Hematopoietic multipotent progenitor cell treated with erythropoietin and hydrocortisone succinate and interleukin-3 and kit ligand, for 17 days (in vitro differentiated cells): ENCODE measurements around the gene SRRM3.
"Not testable (repeated sequence)": the region's sequence is repeated elsewhere in the genome, so short reads cannot be mapped to it uniquely, and the experiment has no call there.

Experiments
- DNase-seq: peaks from one replicate; pipeline ENCODE4 v3.0.0-alpha.2; 2015; ENCODE audit warnings: low spot score

SRRM3 gene

DNA sequence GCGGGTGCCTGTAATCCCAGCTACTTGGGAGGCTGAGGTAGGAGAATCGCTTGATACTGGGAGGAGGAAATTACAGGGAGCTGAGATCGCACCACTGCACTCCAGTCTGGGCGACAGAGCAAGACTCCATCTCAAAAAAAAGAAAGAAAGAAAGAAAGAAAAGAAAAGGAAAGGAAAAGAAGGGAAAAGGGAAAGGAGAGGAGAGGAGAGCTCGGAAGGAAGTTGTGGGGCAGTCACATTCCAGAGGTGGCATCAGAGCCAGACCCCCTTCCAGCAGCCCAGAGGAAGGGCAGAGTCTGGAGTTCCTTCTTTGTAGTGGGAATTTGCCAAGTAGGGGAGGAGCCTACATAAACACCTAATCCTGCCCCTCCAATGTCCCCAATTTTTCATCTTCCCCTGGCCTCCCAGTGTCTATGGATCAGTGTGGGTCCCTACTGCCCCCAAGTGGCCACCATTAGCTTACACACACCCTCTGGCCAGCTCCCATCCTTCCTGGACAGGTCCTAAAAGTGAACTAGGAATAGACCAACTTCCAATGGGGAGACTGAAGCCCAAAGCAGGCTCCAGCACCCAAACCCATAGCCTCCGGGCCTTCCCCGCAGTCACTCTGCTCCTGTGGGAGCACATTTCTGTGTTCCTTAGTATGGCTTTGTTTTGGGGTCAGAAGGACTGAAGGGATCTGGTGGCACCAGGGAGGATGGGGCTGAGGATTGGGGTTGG lies 61.1 kb downstream of the SRRM3 start:
- DNase-seq = peak; percentile 31

DNA sequence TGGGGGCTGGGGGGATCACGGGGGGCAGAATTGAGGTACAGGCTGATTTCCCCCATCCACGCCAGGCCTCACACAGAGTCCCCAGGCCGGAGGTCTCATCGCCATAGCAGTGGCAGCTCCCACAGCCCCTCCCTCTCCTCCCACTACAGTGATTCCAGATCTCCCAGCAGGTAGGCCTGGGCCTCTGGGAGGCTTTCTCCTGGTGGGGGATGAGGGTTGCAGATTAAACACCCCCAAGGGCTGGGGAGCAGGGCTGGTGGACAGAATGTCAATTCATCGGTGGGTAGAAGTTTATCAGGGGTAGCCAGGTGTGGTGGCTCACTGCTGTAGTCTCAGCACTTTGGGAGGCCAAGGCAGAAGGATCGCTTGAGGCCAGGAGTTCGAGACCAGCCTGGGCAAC lies 63.6 kb downstream of the SRRM3 start:
- DNase-seq = no peak

DNA sequence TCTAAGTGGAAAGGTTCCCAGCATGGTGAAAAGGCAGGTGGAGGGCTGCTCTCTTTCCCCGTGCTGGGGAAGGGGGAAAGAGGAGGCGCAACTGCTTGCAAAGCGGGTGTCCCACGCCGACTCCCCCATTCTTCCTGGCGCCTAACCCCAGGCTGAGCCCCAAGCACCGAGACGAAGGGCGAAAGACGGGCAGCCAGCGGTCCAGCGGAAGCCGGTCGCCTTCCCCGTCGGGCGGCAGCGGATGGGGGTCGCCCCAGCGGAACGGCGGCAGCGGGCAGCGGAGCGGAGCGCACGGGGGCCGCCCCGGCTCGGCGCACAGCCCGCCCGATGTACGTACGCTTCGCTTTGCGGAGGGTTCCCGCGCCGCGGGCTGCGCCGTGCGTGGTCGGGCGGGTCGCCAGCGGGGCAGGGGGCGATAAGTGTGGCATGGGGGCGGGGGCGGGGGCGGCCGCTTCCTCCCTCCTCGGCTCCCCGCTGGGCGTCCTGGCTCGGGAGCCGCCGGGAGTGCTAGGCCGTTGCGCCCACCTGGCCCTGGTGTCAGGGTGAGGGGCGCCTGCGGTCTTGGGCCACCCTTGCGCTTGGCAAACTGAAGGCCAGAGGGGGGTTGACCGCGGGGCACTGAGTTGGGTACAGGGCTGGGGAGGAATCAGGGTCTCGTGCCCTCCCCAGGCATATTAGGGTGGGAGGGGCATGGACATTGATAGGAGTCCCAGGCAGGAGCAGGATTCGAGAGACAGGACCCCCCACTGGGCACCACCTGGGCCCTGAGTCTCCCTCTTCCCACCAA lies 65.6 kb downstream of the SRRM3 start:
- DNase-seq = no peak

DNA sequence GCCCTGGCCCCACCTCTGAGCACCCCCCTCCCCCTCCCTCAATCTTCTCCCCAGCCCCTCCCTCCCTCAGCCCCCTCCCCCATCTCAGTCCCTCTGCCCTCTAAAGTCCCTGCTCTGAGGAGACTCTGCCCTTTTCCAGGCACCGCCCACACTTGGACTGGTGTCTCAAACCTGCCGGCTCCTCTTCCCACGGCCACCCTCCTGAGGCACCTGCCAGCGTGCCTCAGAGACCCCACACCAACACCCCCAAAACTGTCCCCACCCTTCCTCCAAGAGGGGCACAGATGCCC lies 66.1 kb downstream of the SRRM3 start:
- no peak for DNase-seq

GRCh38 chr7:76268376-76268775 lies 66.7 kb downstream of the SRRM3 start:
- no peak for DNase-seq

- DNase-seq = no peak
Observed at GRCh38 chr7:76269895-76270294, 68.2 kb downstream of the SRRM3 start.

- DNase-seq = not testable (repeated sequence)
Observed at GRCh38 chr7:76271384-76271783, 69.7 kb downstream of the SRRM3 start.

GRCh38 chr7:76272142-76272541 lies 70.4 kb downstream of the SRRM3 start:
- no peak for DNase-seq

- no peak for DNase-seq
Observed at GRCh38 chr7:76272851-76273497, 71.3 kb downstream of the SRRM3 start.

- no peak for DNase-seq
Observed at GRCh38 chr7:76273503-76273902, 71.8 kb downstream of the SRRM3 start.

DNA sequence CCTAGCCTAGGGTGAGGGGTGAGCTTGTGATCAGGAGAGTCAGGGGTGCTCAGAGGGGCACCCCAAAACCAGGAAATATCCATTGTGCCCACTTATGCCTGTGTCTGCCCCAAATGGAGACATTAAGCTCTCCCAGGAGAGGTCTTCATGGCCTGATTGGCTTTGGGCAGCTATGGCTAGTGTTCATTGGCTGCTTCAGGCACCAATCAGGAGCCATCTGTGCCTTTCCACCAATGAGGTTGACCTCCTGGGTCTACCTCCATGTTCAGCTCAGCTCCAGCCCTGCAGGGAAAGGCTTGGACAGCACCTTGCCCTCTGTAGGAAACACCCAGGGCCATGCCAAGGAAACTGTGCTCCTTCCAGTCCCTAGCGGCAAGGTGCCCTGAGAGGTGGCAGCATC lies 76.8 kb downstream of the SRRM3 start:
- DNase-seq = no peak

DNA sequence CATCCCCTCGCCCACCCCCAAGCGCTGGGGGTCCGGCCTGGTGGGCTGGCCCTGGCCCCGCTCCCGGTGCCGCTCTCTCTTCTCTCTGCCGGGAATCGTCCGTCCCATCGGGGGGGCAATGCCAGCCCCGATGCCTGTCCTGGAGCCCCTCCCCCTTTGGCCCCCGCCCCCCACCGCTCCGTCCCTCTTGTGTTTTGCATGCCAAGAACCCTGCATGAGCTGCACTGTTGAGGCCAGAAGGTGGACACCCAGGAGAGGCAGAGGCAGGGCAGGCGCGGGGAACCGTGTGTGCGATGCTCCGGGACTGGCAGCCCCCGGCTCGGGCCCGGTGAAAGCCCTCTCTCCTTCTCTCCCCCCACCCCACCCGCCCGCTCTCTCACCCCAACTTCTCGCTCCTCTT lies 78.7 kb downstream of the SRRM3 start:
- no peak for DNase-seq

DNA sequence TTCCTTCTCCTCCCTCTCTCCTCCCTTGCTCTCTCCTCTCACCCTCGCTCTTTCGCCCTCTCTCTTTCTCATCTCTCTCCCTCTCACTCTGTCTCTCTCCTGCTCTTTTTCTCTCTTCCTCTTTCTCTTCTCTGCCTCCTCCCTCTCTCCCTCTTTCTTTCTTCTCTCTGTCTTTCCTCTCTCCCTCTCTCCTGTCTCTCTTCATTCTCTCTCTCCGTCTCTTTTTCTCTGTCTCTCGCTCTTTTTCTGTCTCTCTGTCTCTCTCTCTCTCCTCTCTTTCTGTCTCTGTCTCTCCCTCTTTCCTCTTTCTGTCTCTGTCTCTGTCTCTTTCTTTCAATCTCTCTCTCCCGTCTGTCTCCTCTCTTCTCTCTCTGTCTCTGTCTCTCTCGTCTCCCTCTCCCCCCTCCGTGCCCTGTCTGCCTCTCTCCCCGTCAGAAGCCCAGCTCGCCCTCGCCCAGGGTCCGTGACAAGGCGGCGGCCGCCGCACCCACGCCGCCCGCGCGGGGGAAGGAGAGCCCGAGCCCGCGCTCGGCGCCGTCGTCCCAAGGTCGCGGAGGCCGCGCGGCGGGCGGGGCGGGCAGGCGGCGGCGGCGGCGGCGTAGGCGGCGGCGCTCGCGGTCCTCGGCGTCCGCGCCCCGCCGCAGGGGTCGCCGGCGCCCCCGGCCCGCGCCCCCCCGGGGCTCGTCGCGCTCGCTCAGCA lies 79.5 kb downstream of the SRRM3 start:
- no peak for DNase-seq

DNA sequence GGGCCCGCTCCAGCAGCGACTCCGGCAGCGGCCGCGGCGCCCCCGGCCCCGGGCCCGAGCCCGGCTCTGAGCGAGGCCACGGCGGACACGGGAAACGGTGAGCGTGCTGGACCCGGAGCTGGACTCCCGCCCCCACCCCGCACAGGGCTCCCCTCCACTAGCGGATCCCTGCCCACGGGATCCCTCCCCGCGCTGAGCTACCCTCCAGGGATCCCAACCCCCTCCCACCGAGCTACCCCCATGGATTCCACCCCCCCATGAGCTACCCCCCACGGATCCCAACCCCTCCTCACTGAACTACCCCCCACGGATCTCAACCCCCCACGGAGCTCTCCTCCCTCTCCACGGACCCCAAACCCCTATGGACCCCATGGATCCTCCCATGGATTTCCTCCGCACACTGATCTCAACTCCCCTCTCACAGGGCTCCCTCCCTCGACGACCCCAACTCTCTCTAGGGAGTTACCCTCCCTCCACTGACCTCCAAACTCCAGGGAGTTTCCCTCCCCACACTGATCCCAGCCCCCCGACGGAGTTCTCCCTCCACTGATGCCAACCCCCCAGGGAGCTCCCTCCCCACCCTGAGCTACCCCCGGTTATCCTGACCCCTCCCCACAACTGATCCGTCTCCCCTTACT lies 80.1 kb downstream of the SRRM3 start:
- no peak for DNase-seq

GRCh38 chr7:76282344-76283253 lies 80.9 kb downstream of the SRRM3 start:
- DNase-seq = no peak

DNA sequence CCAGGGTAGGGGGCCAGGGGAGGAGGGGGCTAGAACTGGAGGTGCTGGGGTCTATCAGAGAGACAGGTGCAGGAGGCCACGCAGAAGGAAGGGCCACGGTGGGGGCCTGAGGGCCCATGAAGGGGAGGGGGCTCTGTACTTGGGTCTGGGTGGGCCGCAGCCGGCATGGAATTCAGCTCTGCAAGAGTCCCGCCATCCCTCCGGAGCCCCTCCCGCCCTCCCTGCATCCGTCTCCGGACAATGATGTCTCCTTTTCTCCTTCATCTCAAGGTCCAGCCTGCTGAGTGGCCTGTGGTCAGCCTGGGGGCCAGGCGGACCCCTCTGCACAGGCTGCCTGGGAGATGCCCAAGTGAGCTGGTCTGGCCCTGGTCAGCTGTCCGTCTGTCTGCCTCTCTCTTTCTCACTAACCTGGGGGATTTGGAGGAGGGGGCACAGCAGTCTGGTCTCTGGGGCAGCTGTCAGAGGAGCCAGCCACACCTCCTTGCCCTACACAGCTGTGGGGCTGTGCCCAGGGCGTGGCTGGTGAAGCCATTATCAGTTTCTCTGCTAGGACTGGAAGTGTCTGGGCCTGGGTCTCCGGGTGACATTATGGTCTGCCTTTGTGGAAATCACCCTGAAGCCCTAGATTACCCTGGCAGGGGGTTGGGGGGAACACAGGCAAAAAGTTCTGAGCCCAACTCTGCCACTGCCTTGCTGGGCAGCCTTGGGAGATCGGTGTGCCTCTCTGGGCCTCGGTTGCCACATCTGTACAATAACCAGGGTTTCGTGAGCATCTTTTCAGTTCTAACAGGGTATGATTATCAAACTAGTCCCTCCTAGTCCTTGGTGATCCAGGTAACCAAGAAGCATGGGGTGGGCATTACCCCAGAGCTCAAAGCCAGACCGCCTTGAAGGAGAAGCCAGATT lies 81.8 kb downstream of the SRRM3 start:
- DNase-seq = no peak

DNA sequence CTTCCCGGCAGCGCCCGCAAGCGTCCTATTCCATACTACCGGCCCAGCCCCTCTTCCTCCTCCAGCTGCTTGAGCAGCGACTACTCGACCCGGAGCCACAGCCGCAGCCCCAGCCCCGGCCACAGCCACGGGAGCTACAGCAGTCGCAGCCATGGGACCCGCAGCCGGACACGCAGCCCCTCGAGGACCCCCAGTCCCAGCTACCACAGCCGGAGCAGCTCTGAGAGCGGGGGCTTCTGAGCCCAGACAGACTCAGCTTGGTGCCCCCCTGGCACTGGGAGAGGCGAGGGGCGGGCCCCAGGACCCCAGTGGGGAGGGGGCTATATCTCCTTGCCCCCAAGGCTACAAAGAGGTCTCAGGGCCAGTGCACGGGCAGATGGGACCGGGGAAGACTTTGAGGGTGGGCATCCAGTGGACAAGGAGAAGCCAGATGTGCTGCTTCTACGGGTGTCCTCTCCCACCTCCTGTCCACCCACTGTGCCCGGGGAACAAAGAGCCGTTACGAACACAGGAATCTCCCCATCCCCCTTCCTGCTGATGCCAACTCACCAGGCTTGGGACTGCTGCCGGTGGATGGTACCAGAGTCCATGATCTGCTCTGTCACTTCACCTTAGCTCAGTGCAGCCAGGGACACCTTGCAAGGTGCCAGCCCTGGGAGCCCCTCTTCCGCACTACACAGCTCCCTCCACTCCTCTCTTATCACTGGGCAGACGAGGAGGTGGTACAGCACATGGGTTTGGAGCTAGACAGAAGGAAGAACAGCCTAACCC lies 84.1 kb downstream of the SRRM3 start:
- DNase-seq = no peak

DNA sequence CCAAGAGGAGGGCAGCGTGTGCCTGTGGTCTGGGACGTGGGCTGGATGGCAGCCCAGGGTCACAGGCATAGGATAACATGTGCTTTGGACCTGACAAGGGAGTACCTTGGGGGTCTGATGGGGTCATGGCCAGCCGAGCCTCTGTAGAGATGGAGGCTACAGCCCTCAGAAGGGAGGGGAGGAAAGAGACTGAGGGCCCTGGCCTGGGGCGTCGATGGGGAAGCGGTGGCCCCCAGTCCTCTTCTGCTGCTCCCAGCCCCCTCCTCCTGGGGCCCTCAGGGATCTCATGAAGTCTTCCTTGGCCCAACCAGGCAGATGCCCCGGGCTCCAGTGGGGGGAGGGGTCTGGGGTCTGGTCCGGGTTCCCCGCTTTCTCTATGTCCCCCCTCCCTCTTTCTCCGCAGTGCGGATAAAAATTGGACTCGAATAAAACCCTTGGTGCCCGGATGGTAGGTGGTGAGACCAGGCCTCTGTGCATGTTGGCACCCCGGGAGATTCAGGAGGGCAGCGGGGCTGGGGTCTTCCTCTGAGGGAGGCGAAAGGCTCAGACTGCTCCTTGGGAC lies 85.2 kb downstream of the SRRM3 start:
- DNase-seq = no peak

DNA sequence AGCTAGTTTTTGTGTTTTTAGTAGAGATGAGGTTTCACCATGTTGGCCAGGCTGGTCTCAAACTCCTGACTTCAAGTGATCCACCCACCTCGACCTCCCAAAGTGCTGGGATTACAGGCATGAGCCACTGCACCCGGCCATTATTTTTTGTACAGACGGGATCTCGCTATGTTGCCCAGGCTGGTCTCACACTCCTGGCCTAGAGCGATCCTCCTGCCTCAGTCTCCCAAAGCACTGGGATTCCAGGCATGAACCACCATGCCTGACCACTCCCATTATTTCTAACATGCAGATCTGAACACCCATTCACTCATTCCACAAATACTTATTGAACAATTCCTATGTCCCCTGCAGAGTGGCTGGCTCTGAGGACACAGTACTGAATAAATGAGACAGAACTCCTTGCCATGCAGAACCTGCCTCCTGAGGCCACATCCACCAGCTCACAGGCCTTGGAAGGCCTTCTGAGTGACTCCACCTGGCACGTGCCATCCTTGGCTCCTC lies 89.2 kb downstream of the SRRM3 start:
- not testable (repeated sequence) for DNase-seq
